CD4-positive, alpha-beta T cell treated with Interleukin-15 for 1 hour (primary cell): ENCODE results near the gene AKAP13.

Experiments used
- DNase-seq: peaks from one replicate; pipeline ENCODE4 v3.0.0-alpha.2; 2020

AKAP13 gene

DNA sequence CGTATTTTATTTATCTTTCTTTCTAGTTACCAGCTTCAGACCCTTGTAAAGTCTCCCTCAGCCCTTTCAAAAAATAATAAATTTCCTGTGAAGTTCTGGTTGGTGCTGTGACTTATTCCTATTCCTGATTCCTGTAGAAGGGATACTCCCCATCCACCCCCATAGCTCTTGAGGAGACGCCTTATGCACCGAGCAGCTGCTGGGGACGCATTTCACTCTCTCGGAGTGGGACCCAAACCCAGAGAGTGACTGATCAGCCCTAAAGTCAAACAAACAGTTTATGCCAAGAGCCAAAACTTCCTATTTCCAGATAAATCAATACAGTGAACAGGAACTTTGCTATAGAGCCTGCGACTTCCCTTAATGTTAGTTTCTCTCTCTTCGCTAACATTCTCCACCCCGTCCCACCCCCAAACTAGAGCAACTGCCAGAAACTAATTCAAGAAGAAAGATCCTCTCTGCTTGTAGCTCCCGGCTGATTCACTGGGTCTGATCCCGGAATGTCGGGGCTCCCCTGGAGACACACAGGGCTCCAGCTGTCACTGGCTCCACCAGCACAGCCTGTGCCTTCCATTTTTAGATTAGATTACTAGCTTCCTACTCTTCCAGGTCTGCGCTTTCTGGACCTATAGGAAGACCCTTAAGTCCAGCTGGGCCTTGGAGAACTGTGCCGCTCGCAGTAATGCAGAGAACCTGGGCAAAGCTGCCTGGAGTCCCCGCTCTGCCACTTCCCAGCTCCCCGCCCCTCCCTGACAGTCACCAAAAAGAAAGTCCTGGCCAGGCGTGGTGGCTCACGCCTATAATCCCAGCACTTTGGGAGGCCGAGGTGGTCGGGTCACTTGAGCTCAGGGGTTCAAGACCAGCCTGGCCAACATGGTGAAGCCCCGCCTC lies 369.1 kb downstream of the AKAP13 start:
- DNase-seq, result no peak

DNA sequence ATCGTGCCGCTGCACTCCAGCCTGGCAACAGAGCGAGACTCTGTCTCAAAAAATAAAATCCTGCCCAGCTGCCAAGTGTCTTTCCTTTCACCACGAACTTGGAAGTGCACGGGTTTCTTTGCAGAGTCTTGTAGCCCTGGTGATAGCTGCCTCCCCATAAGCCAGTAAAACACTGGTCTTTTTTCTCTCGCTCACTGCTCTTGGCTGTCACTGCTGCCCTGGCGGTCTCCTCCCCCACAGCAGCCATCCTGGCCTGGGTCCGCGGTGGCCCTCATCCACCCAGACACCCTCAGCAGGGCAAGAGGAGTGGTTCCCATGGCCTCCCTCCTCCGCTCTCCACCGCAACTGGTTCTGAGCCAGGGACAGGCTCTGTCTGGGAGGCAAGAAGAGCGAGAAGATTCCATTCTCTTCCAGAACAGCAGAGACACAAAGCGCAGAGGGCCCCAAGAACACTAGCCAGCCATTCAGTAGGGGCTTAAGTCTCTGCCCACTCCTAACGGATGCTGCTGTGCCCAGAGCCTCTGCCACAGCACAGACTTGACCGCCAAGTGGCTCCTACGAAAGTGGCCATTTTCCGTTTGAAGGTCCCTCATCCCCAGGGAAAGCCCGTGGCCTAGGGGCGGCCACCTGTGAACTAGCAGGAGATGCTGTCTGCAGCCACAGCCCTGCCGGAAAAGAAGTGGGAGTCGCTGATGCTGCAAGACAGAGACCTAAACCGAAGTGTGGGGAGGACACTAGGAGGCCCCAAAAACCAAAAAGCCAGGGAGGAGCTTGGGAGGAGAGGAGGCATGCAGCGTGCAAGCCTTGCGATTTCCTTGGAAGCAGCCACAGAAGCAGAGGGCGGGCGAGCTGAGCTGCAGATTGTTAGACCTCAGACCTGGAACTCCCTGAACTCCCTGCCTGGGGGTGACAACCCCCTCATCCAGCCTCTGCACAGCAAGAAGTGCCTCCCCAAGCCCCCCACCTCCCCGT lies 370.2 kb downstream of the AKAP13 start:
- no peak for DNase-seq

DNA sequence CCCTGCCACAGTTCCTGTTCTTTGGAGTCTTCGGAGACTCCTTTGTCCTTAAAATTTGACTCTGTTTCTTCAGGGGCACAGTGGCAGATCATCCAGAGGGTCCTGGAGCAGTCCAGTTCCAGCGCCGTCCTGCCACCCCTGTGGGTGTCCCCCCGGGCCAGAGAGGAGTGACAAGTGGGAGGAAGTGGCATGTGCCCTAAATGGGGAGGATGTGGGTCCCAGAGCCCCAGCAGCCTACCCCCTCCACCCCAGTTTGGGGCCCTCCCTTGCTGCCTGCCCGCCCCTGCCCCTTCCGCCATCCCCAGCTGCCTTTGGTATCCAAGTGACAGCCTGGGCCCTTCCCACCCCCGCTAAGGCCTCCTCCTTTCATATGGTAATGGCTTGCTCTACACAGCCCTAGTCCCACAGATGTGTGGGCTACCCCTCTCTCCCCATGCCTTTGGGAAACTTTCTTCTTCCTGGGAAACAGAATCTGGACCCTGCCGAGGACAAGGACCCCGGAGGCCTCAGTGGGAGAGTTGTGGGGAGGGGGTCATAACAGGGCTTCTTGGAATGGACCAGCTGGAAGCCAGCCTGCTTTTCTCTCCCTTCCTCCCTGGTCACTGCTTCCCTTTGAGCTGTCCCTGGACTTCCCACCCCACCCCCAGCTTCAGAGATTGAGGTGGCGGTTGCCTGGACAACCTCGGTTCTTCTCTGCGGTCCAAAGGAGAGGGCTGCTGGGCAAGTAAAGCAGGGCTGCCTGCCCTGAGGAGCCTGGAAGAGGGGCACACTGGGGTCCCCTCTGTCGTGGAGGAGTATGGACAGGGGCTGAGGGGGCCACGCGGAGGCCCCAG lies 371.1 kb downstream of the AKAP13 start:
- no peak for DNase-seq

DNA sequence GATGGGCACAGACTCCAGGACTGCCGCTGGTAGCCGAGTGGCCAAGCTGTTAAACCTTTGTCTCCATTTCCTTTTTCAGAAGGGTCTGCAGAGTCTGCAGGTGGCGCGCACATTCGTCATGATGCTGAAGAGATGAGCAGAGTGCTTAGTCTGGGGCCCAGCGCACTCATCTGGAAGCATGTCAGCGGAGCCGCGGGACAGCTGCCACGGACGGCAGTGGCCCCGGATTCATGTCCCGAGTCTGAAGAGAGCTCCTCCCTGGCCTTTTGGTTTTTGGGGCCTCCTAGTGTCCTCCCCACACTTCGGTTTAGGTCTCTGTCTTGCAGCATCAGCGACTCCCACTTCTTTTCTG lies 371.7 kb downstream of the AKAP13 start:
- no peak for DNase-seq

GRCh38 chr15:85752491-85752961 lies 372.1 kb downstream of the AKAP13 start:
- no peak for DNase-seq

DNA sequence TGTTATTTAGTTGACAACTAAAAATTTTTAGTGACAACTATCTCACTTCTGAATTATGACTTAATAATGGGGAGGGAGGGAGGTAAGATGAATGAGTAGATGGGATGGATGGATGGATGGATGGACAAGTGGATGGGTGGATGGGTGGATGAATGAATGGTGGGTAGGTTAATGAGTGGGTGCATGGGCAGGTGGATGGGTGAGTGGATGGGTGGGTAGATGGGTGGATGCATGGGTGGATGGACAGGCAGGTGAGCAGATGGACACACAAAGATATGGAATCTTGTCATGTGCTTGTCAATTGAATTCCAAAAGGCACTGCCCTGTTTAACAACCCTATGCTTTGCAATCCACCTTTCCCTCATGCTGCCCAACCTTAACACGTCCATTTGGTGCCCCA lies 372.9 kb downstream of the AKAP13 start:
- no peak for DNase-seq

GRCh38 chr15:85753791-85754452 lies 373.5 kb downstream of the AKAP13 start:
- no peak for DNase-seq

GRCh38 chr15:85754989-85755388 lies 374.6 kb downstream of the AKAP13 start:
- DNase-seq, result no peak

DNA sequence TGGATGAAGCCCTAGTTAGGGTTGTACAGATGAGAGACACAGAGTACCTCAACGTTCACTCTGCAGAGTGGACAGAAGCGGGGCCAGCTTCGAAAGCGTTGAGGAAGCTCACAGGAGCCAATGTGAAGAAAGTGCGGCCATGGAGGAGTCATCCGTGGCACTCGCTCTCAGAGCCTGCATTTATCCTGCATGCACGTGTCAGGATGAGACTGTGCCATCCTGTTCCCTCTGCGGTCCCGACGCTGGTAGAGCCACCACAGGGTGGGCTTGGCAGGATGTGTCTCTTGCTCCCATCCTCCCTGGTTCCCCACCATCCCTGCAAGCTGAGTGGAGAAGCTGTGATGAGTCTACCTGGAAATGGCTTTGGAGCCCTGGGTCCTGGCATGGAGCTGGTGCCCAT lies 375.1 kb downstream of the AKAP13 start:
- no peak for DNase-seq

- no peak for DNase-seq
Measured at GRCh38 chr15:85755942-85756341, 375.5 kb downstream of the AKAP13 start.

- no peak for DNase-seq
Measured at GRCh38 chr15:85756411-85757072, 376.1 kb downstream of the AKAP13 start.

GRCh38 chr15:85757073-85757938 lies 376.9 kb downstream of the AKAP13 start:
- DNase-seq, result no peak

DNA sequence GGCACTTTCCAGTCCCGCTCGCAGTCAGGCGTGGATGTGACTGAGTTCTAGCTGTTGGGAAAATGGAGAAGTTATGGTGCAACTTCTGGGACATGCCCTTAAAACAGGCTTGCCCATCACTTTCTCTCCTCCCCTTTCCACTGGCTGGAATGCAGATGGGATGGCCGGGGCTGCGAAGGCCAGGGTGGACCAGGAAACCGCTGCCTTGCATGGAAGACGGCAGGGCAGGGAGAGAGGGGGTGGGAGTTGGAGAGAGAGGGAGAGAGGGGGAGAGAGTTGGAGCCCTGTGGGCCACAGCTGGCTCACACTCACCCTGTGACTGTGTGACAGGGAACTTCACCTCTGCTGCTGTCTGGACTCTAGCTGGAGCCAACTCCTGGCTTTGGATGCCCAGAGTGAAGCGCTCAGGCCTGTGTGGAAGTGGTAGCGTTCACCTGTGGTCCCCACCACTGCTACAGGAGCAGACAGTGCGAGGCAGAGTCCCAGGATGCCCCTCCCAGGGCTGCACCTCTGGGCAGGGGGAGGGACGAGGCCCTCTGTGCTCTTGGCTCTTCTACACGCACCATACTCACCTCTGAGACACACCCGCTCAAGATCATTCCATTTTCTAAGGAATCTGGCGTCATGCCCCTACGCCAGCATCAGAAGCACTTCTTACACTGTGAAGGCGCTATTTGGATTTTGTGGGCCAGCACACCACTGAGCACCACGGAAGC lies 377.7 kb downstream of the AKAP13 start:
- no peak for DNase-seq

- DNase-seq, result no peak
Measured at GRCh38 chr15:85758655-85758978, 378.2 kb downstream of the AKAP13 start.

- DNase-seq, result no peak
Measured at GRCh38 chr15:85759376-85759775, 379.0 kb downstream of the AKAP13 start.

DNA sequence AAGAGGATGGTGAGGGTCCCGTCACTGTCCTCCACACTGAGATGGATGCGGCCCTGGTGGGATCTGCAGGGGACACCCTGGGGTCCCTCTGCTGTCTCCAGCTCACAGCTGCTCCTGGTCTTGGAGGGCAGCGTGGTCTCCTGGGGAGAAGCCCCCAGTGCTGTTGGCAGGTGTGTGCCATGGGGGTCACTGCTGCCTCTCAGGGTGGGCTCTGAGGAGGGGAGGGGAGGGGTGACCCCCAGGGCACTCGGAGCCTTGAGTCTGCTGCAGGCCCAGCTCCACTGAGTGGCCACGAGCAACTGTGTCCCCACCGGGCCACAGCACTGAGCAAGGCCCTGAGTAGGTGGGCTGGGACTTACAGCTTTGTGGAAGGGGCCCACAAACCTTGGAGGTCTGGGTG lies 379.6 kb downstream of the AKAP13 start:
- no peak for DNase-seq

DNA sequence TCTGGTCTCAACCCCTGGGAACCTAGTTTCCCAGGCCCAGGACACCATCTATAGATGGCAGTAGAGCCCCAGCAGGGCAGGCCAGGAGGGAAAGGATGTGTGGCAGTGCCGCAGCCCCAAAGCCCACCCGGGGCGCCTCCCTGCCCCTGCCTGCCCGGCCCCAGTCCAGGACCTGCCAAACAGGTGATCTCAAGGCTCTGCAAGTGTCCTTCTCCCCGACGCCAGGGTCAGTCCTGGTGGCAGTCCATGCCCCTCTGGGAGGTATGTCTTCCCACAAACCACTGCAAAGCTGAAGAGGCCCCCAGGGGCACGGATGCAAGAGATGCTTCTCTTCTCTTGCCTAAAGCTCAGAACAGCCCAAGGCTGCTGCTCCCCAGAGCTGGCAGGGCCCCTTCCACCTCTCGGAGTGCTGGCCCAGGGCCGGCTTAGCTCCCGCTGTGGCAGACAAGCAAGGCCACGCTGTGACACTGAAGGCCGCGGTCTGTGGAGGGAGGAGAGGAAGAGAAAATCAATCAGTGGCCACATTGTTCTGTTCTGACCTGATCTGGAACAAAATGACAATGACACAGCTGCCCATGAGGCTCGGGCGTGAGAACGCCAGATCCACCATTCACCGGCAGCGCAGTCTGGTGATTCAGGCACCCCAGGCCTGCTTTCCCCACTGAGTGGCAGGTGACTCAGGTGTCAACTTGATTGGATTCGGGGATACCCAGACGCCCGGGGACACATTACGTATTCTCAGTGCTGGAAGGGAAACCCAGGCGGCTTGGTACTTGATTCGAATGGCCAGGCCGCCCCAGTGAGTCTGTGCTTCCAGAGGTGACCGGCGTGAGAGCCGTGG lies 380.3 kb downstream of the AKAP13 start:
- DNase-seq, result no peak

DNA sequence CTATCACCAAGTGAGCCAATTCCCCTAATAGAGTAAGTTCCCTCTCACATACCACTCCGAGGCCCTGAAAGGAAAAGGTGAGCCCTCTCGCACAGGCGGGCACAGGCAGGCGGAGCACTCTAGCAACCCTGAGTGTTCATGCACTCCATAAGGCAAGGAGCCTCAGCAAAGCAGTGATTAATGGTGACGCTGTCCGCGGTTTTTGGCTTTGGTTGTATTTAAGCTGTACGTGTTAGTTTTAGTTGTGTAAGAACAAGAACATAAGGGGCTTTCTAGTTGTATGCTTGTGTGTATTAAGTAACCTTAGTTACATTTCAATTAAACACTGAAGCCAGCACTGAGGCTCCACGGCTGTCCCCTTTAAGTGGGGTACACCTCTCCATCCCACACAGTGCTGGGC lies 381.2 kb downstream of the AKAP13 start:
- DNase-seq, result no peak
